ENCODE measurements around the gene CEP170B. TPM values are rescaled to one million over a fixed set of nuclear protein-coding genes. Genes with fewer than 3 reads are reported as not detected.
"Not testable (repeated sequence)": the region's sequence is repeated elsewhere in the genome, so short reads cannot be mapped to it uniquely, and the experiment has no call there.

CEP170B gene
- total RNA-seq, 1 donor from 2014 or later, result 18.3 TPM

GRCh38 chr14:104900639-104901512 lies 35.8 kb downstream of the CEP170B start:
- FAIRE-seq (no peak), DNase-seq (ENCODE audit: low spot score in 2 of 2) (no peak)

DNA sequence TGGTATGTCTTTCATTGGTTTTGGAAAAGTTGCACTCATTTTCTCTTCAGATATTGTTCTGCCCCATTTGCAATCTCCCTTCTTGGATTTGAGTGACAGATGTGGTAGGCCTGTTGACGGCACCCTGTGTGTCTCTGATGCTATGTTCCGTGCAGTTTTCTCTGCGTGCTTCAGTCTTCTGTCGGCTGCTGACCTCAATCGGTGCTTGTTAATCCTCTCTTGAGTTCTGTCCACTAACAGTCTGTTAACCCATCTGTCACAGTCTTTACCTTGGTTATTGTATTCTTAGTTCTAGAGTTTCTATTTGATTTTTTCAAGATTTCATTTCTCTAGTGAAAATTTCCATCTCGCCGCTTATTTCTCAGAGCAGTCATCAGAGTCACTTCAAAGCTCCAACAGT lies 38.9 kb downstream of the CEP170B start:
- FAIRE-seq (no peak), DNase-seq (ENCODE audit: low spot score in 2 of 2) (no peak)

GRCh38 chr14:104904650-104905578 lies 39.8 kb downstream of the CEP170B start:
- not testable (repeated sequence) for DNase-seq (ENCODE audit: low spot score in 2 of 2); FAIRE-seq

- not testable (repeated sequence) for FAIRE-seq
These were observed 40.5 kb downstream of the CEP170B start for GRCh38 chr14:104905579-104905933.

GRCh38 chr14:104908303-104908702 lies 43.2 kb downstream of the CEP170B start:
- FAIRE-seq (no peak), DNase-seq (ENCODE audit: low spot score in 2 of 2) (no peak)

More at GRCh38 chr14:104905579-104905933, 40.5 kb downstream of the CEP170B start:
- DNase-seq (ENCODE audit: low spot score in 2 of 2), result not testable (repeated sequence)

DNA sequence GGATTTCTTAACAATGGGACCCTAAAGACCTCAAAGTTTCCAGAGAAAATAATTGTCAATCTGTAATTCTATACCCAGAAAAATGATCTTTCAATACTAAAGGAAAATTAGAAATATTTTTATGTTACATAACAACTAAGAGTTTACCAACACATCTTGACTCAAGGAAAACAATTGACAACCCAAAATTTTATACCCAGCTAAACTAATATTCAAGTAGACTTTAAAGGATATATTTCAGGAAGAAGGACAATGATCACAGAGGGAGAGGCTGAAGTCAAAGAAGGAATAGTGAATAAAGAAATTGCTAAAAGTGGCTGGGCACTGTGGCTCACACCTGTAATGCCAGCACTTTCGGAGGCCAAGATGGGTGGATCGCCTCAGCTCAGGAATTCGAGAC lies 47.0 kb downstream of the CEP170B start:
- DNase-seq (ENCODE audit: low spot score in 2 of 2), result no peak
- no peak for FAIRE-seq

- FAIRE-seq (no peak), DNase-seq (ENCODE audit: low spot score in 2 of 2) (no peak)
These were observed 48.4 kb downstream of the CEP170B start for GRCh38 chr14:104913435-104913834.

GRCh38 chr14:104917116-104917515 lies 52.0 kb downstream of the CEP170B start:
- FAIRE-seq (no peak), DNase-seq (ENCODE audit: low spot score in 2 of 2) (no peak)

GRCh38 chr14:104917993-104918392 lies 52.9 kb downstream of the CEP170B start:
- DNase-seq (ENCODE audit: low spot score in 2 of 2), result no peak
- FAIRE-seq, result no peak

DNA sequence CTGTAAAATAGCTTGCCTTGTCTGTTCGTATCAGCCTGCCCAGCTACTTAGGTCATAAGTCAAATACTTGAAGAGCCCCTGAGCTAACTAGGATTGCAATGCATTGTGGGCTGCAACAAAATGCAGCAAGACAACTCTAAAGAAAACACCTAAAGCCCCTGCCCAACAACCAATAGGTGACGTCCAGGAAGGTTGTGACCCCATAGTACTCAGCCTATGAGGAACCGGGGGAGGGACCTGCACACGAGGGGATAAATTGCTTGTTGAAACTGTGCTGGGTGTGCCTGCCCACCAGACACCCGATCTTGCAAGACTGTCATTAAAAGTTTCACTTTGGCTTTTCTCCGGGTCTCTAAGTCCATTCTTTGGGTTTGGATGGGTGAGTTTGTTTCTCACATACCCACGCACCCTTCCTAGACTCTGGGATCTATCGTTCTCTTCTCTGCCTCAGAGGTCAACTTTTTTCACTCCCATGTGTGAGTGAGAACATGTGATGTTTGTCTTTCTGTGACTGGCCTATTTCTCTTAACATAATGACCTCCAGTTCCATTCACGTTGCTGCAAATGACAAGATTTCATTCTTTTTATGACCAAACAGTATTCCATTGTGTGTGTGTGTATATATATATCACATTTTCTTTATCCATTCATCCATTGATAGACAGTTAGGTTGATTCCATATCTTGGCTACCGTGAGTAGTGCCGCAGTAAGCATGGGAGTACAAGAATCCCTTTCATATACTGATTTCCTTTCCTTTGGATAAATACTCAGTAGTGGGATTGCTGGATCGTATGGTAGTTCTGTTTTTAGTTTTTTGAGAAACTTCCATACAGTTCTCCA lies 54.3 kb downstream of the CEP170B start:
- DNase-seq (ENCODE audit: low spot score in 2 of 2); FAIRE-seq: not testable (repeated sequence)

DNA sequence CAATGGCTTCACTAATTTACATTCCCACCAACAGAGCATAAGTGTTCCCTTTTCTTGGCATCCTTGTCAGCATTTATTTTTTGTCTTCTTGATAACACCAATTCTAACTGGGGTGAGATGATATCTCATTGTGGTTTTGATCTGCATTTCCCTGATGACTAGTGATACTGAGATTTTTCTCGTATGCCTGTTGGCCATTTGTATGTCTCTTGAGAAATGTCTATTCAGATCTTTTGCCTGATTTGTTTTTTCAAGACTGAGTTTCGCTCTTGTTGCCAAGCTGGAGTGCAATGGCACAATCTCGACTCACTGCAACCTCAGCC lies 54.9 kb downstream of the CEP170B start:
- FAIRE-seq (no peak), DNase-seq (ENCODE audit: low spot score in 2 of 2) (no peak)

DNA sequence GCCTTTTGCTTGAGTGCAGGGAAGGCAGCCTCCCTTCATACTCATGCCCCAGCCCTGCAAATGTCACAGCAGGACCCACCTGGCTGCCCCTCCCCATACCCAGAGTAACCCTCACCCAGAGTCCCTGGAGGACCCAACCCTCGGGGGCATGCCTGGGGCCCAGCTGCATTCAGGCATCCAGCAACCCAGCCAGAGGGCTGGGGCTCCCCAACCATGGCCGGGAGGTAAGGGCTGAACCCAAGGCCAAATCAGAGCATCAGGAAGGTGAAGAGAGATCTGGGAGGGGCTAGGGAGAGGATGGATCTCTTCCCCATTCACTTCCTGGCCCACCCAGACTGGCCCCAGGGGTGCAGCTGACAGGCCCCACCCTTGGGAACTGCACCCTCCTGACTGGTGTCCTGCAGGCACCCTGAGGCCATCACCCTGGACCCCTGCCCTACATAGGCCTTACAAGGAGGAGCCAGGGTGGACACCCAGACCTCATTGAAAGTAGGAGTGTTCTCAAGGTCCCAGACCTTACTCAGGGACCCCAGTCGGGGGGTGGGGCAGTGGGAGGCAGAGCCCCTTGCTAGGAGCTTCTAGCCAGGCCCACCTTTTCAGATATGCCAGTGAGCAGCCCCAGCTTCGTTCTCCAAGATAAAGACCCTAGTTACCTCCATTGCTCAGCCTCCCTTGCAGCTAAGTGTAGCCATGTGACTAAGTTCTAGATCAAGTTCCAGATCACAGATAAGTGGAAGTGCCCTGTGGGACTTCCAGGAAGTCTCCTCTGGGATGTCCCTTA lies 58.8 kb downstream of the CEP170B start:
- DNase-seq (ENCODE audit: low spot score in 2 of 2) (no peak), FAIRE-seq (no peak)

GRCh38 chr14:104924421-104925213 lies 59.5 kb downstream of the CEP170B start, which contains the start of gene PLD4:
Gene PLD4 (plus strand): TSS chr14:104924879. CDS start chr14:104927141, 2,262 bp downstream.
- DNase-seq (ENCODE audit: low spot score in 2 of 2) (no peak), FAIRE-seq (no peak)

GRCh38 chr14:104925214-104925854 lies 60.3 kb downstream of the CEP170B start:
- DNase-seq (ENCODE audit: low spot score in 2 of 2) (no peak), FAIRE-seq (no peak)

DNA sequence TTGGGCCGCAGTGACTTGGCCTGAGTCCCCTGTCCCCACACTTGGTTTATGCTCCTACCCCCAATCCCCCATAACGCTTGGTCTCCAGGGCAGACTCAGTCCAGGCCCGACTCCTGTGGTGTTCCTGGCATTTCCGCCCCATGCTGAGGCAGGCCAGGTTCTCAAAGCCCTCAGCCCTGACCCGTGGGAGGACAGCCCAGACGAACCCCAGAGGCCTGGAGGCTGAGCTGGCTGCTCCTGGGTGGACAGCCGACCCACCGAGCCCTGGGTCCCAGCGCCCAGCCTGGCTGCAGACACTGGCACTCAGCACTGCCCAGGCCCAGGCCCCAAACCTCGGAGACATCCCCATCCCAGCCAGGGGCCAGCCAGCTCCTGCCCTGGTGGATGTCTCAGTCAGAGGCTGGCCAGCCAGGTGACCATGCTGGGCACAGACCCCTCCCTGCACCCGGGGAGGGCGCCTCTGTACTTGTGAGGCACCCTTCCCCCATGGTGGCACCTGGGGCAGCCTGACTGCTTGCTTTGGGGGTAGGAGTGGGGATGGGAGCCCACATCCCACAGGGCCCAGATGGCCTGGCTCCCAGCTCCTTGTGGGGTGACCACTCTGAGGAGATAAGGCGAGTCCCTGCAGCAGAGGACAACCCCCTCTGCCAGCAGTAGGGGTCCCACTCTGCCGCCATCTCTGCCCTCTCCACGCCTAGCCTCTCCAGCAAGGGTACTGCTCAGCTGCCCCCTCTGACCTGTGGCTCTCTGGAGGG lies 61.0 kb downstream of the CEP170B start:
- DNase-seq (ENCODE audit: low spot score in 2 of 2) (no peak), FAIRE-seq (no peak)

DNA sequence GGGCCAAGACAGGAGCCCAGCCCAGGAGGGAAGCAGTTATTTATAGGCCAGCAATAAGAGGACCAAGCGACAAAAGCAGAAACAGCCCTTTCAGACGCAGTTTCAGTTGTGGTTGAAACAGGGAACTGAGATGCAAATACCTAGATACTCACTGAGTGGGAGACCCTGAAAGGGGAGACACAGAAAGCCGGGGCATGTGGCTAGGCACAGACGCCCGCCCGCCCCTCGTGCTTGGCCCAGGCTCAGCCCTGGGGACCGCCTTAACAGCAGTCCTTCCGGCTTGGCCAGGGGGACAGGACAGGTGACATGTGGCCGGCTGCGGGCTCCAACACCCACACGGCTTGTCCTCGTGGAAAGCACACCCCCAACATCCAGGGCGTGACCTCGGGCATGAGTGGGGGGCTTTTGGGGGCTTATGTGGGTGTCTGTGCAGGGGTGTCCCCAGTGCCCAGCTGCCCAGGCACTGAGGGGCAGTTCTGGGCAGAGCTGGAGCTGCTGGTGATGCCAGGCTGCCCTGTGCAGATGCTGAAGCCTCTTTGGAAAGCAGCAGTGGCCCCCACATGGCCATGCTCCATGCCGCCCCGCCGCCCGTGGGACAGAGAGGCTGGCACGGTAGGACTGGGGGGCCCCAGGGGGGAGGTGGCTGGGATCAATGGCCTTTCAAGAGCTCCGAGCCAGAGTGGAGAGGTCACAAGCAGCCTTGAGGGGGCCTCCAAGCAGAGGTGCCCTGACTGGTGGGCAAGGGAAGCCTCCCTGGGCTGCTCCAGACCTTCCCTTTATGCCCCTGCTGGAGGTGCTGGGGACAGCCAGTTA lies 61.8 kb downstream of the CEP170B start:
- FAIRE-seq (no peak), DNase-seq (ENCODE audit: low spot score in 2 of 2) (no peak)

GRCh38 chr14:104927432-104927816 lies 62.4 kb downstream of the CEP170B start:
- FAIRE-seq (no peak), DNase-seq (ENCODE audit: low spot score in 2 of 2) (no peak)
